ENCODE results near the gene KRTAP10-4. TPM values are rescaled to one million over a fixed set of nuclear protein-coding genes. Genes with fewer than 3 reads are reported as not detected.

Gene KRTAP10-4
- total and polyA plus RNA-seq, 3 donors from 2014 or later: 0.24 TPM; not detected in 2

- intact Hi-C loops (cut with DNase I; ENCODE audit: low total_unique reads): no loop called here
- TF ChIP-seq, protein P1, sequence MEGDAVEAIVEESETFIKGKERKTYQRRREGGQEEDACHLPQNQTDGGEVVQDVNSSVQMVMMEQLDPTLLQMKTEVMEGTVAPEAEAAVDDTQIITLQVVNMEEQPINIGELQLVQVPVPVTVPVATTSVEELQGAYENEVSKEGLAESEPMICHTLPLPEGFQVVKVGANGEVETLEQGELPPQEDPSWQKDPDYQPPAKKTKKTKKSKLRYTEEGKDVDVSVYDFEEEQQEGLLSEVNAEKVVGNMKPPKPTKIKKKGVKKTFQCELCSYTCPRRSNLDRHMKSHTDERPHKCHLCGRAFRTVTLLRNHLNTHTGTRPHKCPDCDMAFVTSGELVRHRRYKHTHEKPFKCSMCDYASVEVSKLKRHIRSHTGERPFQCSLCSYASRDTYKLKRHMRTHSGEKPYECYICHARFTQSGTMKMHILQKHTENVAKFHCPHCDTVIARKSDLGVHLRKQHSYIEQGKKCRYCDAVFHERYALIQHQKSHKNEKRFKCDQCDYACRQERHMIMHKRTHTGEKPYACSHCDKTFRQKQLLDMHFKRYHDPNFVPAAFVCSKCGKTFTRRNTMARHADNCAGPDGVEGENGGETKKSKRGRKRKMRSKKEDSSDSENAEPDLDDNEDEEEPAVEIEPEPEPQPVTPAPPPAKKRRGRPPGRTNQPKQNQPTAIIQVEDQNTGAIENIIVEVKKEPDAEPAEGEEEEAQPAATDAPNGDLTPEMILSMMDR (IDR thresholded peaks at IDR 0.05): no peak
- no peak for TF ChIP-seq POLR2A (IDR thresholded peaks at IDR 0.05)
- no peak overlapping the region for H3K27ac ChIP-seq
- H3K36me3 ChIP-seq (ENCODE audit: low read depth, missing control alignments): no peaks in the 10 kb centered on the region
- H3K27me3 ChIP-seq: no peaks in the 10 kb centered on the region
- WGBS, 2 donors: 80 to 86% methylated on average over 10 to 11 of the region's 11 CpGs
- H3K4me3 ChIP-seq: no peak overlapping the region
- H3K9me3 ChIP-seq: no peaks in the 10 kb centered on the region
- no peak for DNase-seq
- no peaks in the 10 kb centered on the region for H3K4me1 ChIP-seq
Measured at GRCh38 chr21:44540741-44541288, 32.7 kb upstream of the KRTAP10-4 start.

DNA sequence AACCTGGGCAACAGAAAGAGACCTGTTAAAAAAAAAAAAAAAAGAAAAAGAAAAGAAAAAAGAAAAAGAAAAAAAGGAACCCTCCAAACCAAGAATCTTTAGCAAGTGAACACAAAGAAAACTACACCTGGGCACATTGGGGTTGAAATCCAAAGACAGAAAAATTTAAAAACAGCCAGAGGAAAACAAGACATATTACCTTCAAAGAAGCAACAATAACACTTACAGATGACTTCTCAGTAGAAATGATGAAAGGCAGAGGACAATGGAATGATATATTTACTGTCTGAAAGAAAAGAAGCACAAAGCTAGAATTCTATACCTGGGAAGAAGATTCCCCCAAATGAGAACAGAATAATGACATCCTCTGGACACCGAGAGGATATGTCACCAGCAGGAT is 30.8 kb upstream of the KRTAP10-4 start:
- H3K36me3 ChIP-seq (ENCODE audit: low read depth, missing control alignments): no peaks in the 10 kb centered on the region
- TF ChIP-seq POLR2A (IDR thresholded peaks at IDR 0.05): no peak
- TF ChIP-seq, protein P1 (IDR thresholded peaks at IDR 0.05): no peak
- no peaks in the 10 kb centered on the region for H3K9me3 ChIP-seq
- H3K27me3 ChIP-seq: no peaks in the 10 kb centered on the region
- H3K4me1 ChIP-seq: no peaks in the 10 kb centered on the region
- intact Hi-C loops (cut with DNase I; ENCODE audit: low total_unique reads): no loop called here
- H3K4me3 ChIP-seq: no peak overlapping the region
- WGBS, 2 donors: 81 to 87% methylated on average over 1 of the region's 1 CpG
- no peak overlapping the region for H3K27ac ChIP-seq
- DNase-seq: no peak

- no peak overlapping the region for H3K27ac ChIP-seq
- H3K27me3 ChIP-seq: no peaks in the 10 kb centered on the region
- TF ChIP-seq POLR2A (IDR thresholded peaks at IDR 0.05): no peak
- TF ChIP-seq, protein P1 (IDR thresholded peaks at IDR 0.05): no peak
- H3K4me1 ChIP-seq: no peaks in the 10 kb centered on the region
- WGBS, 2 donors: 74 to 82% methylated on average over 3 of the region's 3 CpGs
- intact Hi-C loops (cut with DNase I; ENCODE audit: low total_unique reads): no loop called here
- no peak overlapping the region for H3K4me3 ChIP-seq
- H3K36me3 ChIP-seq (ENCODE audit: low read depth, missing control alignments): no peaks in the 10 kb centered on the region
- no peaks in the 10 kb centered on the region for H3K9me3 ChIP-seq
- no peak for DNase-seq
Measured at GRCh38 chr21:44544566-44544965, 29.0 kb upstream of the KRTAP10-4 start.

DNA sequence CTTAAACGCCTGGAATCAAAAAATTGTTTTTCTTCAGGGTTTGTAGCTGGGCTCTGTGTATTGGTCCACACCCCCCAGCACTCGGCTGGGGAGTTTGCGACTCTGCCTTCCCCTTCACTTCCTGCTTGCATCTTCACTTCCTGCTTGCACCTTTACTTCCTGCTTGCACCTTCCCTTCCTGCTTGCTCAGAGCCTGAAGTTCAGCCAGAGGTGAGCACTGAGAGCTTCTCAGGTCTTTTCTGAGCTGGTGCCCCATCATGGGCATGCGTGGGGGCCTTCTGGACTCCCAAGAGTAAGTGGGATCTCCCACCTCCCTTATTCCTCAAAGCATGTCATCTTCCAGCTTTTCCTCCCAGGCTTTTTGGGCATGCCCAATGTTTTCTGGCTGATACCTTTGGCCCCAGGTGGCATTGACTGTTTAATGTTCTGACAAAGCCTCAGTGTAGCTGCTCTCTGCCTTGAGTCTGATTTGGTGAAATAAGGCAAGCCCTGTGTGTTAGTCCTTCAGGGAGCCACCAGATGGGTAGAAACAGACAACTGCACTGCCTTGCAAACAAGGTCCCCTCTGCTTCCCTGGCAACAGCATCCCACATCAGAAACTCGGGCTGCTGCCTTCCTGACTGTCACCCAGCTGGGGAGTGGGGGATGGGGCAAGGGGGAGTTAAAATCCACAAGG is 25.7 kb upstream of the KRTAP10-4 start:
- Histone ChIP-seq H3K4me1 (no peaks in the 10 kb centered on the region), H3K9me3 (no peaks in the 10 kb centered on the region), H3K27ac (no peak overlapping the region), H3K36me3 (ENCODE audit: low read depth, missing control alignments) (no peaks in the 10 kb centered on the region), H3K27me3 (no peaks in the 10 kb centered on the region), H3K4me3 (no peak overlapping the region)
- TF ChIP-seq, protein P1 (IDR thresholded peaks at IDR 0.05): no peak
- no peak for TF ChIP-seq POLR2A (IDR thresholded peaks at IDR 0.05)
- 67 to 79% methylated on average over 5 of the region's 5 CpGs for WGBS, 2 donors
- DNase-seq: no peak
- intact Hi-C loops (cut with DNase I; ENCODE audit: low total_unique reads): no loop called here

GRCh38 chr21:44548381-44548780 is 25.1 kb upstream of the KRTAP10-4 start:
- intact Hi-C loops (cut with DNase I; ENCODE audit: low total_unique reads): no loop called here
- Histone ChIP-seq H3K9me3 (no peaks in the 10 kb centered on the region), H3K27ac (no peak overlapping the region), H3K36me3 (ENCODE audit: low read depth, missing control alignments) (no peaks in the 10 kb centered on the region), H3K4me1 (no peaks in the 10 kb centered on the region), H3K27me3 (no peaks in the 10 kb centered on the region), H3K4me3 (no peak overlapping the region)
- TF ChIP-seq POLR2A (IDR thresholded peaks at IDR 0.05): no peak
- TF ChIP-seq, protein P1 (IDR thresholded peaks at IDR 0.05): no peak
- WGBS, 2 donors: 70 to 75% methylated on average over 13 of the region's 13 CpGs
- no peak for DNase-seq
